Measurements from ENCODE around the gene IRF2BP1. TPM values are rescaled to one million over a fixed set of nuclear protein-coding genes. Genes with fewer than 3 reads are reported as not detected.
"Not testable (repeated sequence)": the region's sequence is repeated elsewhere in the genome, so short reads cannot be mapped to it uniquely, and the experiment has no call there.

IRF2BP1 gene
- total RNA-seq, 4 donors from 2014 or later: 25.2 to 53.3 (median 36.2) TPM

- Histone ChIP-seq H3K36me3 (no peaks in the 10 kb centered on the region), H3K4me1 (peaks cover 0 to 15% (median 9%) of the 10 kb centered on the region in 3 donors), H3K27me3 (peaks cover 17% of the 10 kb centered on the region), H3K4me3 (no peak overlapping the region), H3K27ac (no peak overlapping the region), H3K9me3 (no peaks in the 10 kb centered on the region)
- WGBS, 2 donors (ENCODE audit: low coverage in 1 of 2): 82 to 86% methylated on average over 1 to 2 of the region's 7 CpGs
- no peak for ATAC-seq
- TF ChIP-seq EP300 (IDR thresholded peaks at IDR 0.05) (no peak), POLR2A (IDR thresholded peaks at IDR 0.05) (no peak), CTCF (IDR thresholded peaks at IDR 0.05) (no peak), POLR2AphosphoS5 (IDR thresholded peaks at IDR 0.05) (no peak)
These were observed 12.6 kb downstream of the IRF2BP1 start for GRCh38 chr19:45873219-45873772.

- Histone ChIP-seq H3K9me3 (no peaks in the 10 kb centered on the region), H3K36me3 (no peaks in the 10 kb centered on the region), H3K4me1 (peaks cover 0 to 14% (median 9%) of the 10 kb centered on the region in 3 donors), H3K4me3 (no peak overlapping the region), H3K27me3 (peaks cover 12% of the 10 kb centered on the region), H3K27ac (no peak overlapping the region)
- 88 to 100% methylated on average over 1 to 4 of the region's 34 CpGs for WGBS, 2 donors (ENCODE audit: low coverage in 1 of 2)
- no peak for ATAC-seq
- TF ChIP-seq EP300 (IDR thresholded peaks at IDR 0.05): no peak
- no peak for TF ChIP-seq CTCF (IDR thresholded peaks at IDR 0.05)
- TF ChIP-seq POLR2A (IDR thresholded peaks at IDR 0.05): no peak
- TF ChIP-seq POLR2AphosphoS5 (IDR thresholded peaks at IDR 0.05): no peak
These were observed 13.6 kb downstream of the IRF2BP1 start for GRCh38 chr19:45872095-45872919.

GRCh38 chr19:45870798-45871197 is 15.1 kb downstream of the IRF2BP1 start:
- 60 to 82% methylated on average over 2 of the region's 5 CpGs for WGBS, 2 donors (ENCODE audit: low coverage in 1 of 2)
- no peaks in the 10 kb centered on the region for H3K9me3 ChIP-seq
- H3K4me1 ChIP-seq: no peaks in the 10 kb centered on the region
- H3K4me3 ChIP-seq: no peak overlapping the region
- no peaks in the 10 kb centered on the region for H3K36me3 ChIP-seq
- no peak overlapping the region for H3K27ac ChIP-seq
- TF ChIP-seq EP300 (IDR thresholded peaks at IDR 0.05) (no peak), POLR2AphosphoS5 (IDR thresholded peaks at IDR 0.05) (no peak), POLR2A (IDR thresholded peaks at IDR 0.05) (no peak), CTCF (IDR thresholded peaks at IDR 0.05) (no peak)
- no peak for ATAC-seq
- peaks cover 10% of the 10 kb centered on the region for H3K27me3 ChIP-seq

- not testable (repeated sequence) for H3K4me3 ChIP-seq, H3K36me3 ChIP-seq, H3K9me3 ChIP-seq, ATAC-seq, H3K27ac ChIP-seq
- Histone ChIP-seq H3K4me1 (peaks cover 0 to 16% (median 10%) of the 10 kb centered on the region in 3 donors), H3K27me3 (peaks cover 33% of the 10 kb centered on the region)
- 57 to 86% methylated on average over 2 to 3 of the region's 4 CpGs for WGBS, 2 donors (ENCODE audit: low coverage in 1 of 2)
These were observed 18.7 kb downstream of the IRF2BP1 start for GRCh38 chr19:45867241-45867640.

GRCh38 chr19:45866400-45867176 is 19.4 kb downstream of the IRF2BP1 start:
- Histone ChIP-seq H3K36me3 (no peaks in the 10 kb centered on the region), H3K9me3 (no peaks in the 10 kb centered on the region), H3K4me1 (peaks cover 0 to 23% (median 15%) of the 10 kb centered on the region in 3 donors), H3K27ac (no peak overlapping the region), H3K27me3 (peaks cover 33% of the 10 kb centered on the region), H3K4me3 (no peak overlapping the region)
- TF ChIP-seq EP300 (IDR thresholded peaks at IDR 0.05): no peak
- TF ChIP-seq CTCF (IDR thresholded peaks at IDR 0.05): no peak
- no peak for TF ChIP-seq POLR2AphosphoS5 (IDR thresholded peaks at IDR 0.05)
- TF ChIP-seq POLR2A (IDR thresholded peaks at IDR 0.05): no peak
- 62% methylated on average over 2 of the region's 11 CpGs; no CpG with 5 or more reads in 1 of the 2 donors for WGBS, 2 donors (ENCODE audit: low coverage in 1 of 2)
- no peak for ATAC-seq
